Transverse colon (tissue), 4 donors: ENCODE measurements around the gene HDAC3. TPM values are rescaled to one million over a fixed set of nuclear protein-coding genes. Genes with fewer than 3 reads are reported as not detected.

Experiments used
- DNase-seq: peaks from one replicate; pipeline ENCODE4 v3.0.0-alpha.2; 2019
- H3K27ac ChIP-seq, 4 donors: fragments of 200-600 bp; sonication (generic); 2 replicates each; pipeline ENCODE4 v1.5.1; 2016 to 2018; ENCODE audit warnings: inconsistent platforms in 4 of 4
- H3K27me3 ChIP-seq: fragments of 200-600 bp; sonication (generic); 2 replicates; pipeline ENCODE4 v1.5.1; 2017; ENCODE audit warnings: inconsistent platforms
- H3K36me3 ChIP-seq, 4 donors: fragments of 200-600 bp; sonication (generic); 2 replicates each; pipeline ENCODE4 v1.5.1; 2017 to 2019; ENCODE audit warnings: inconsistent platforms in 4 of 4
- H3K4me1 ChIP-seq, 4 donors: fragments of 200-600 bp; sonication (generic); 2 replicates each; pipeline ENCODE4 v1.5.1; 2017 to 2020; ENCODE audit warnings: inconsistent platforms in 4 of 4
- H3K4me3 ChIP-seq, 4 donors: fragments of 200-600 bp; sonication (generic); 1 replicate in 1 of 4; 2 replicates in 3 of 4; pipeline versions ENCODE4 v1.5.1 to v1.6.1; 2017 to 2019; ENCODE audit warnings: inconsistent platforms in 4 of 4
- H3K9me3 ChIP-seq, 2 donors: fragments of 200-600 bp; sonication (generic); 2 replicates each; pipeline ENCODE4 v1.5.1; 2017 to 2019; ENCODE audit warnings: inconsistent platforms in 2 of 2
- CTCF ChIP-seq, 5 experiments: fragments of 200-600 bp in 3 of 5; fragments of 450-650 bp in 2 of 5; sonication (generic) in 3 of 5; IDR thresholded peaks; 1 replicate in 2 of 5; 2 replicates in 3 of 5; pipeline ENCODE4 v1.5.1; 2016 to 2017; ENCODE audit warnings: antibody characterized with exemption in 5 of 5, inconsistent platforms in 3 of 5, mild to moderate bottlenecking in 2 of 5, moderate library complexity in 1 of 5
- EP300 ChIP-seq: sonication (generic); formaldehyde crosslinking; IDR thresholded peaks from one replicate; pipeline ENCODE4 v1.6.1; 2017; ENCODE audit warnings: antibody characterized with exemption, low read depth
- POLR2A ChIP-seq: fragments of 450-650 bp; IDR thresholded peaks from one replicate; pipeline ENCODE4 v1.6.1; 2016; ENCODE audit warnings: antibody characterized with exemption, mild to moderate bottlenecking, moderate library complexity
- POLR2AphosphoS5 ChIP-seq, 3 donors: sonication (generic); formaldehyde crosslinking; IDR thresholded peaks; one replicate each; pipeline ENCODE4 v1.6.1; 2016; ENCODE audit warnings: antibody characterized with exemption in 3 of 3
- WGBS, 2 donors: methylation state at CpG; one replicate each; pipeline ENCODE4 v1.1.5; 2018; ENCODE audit warnings: low coverage in 1 of 2; 5-methylcytosine and 5-hydroxymethylcytosine counted together
- in situ Hi-C, 4 donors: fragments of 200-750 bp; cut with MboI; loops; one replicate each; pipeline versions ENCODE4 v1.15.0 to v1.15.1; 2017; ENCODE audit warnings: low sequenced_read_pairs in 3 of 4, low pct_ligation_motif_present in 1 of 4, low pct_unique_long_range_greater_than_20kb in 1 of 4
- intact Hi-C: fragments of 100-400 bp; cut with DNase I; formaldehyde crosslinking; loops from one replicate; pipeline ENCODE4 v1.15.1; 2023; ENCODE audit warnings: low total_unique reads
- total RNA-seq, 4 donors: library from RNA; depleted of rRNA; stranded (reverse); fragments of >200 nt; gene quantifications; one replicate each; pipeline ENCODE4 v1.1.0, GENCODE V29; 2016

HDAC3 gene
- total RNA-seq, 4 donors from 2014 or later, result 12.7 to 45.1 (median 40.2) TPM

- 35 to 49% methylated on average over 3 to 10 of the region's 13 CpGs for WGBS, 2 donors
- Histone ChIP-seq H3K4me3 (no peak overlapping the region), H3K27me3 (no peaks in the 10 kb centered on the region), H3K4me1 (peaks cover 0 to 5% (median 2%) of the 10 kb centered on the region in 4 donors), H3K9me3 (no peaks in the 10 kb centered on the region), H3K27ac (peak overlapping the region in 1 of 4 donors; percentile 39), H3K36me3 (no peaks in the 10 kb centered on the region)
- peak; percentile 86 for DNase-seq
- TF ChIP-seq EP300, result no peak
- TF ChIP-seq CTCF (IDR thresholded peaks at IDR 0.05), result peak; percentile 80 to 94 (median 90)
- intact Hi-C loops, result no loop called here
- in situ Hi-C loops, result no loop called here
Measured at GRCh38 chr5:141664733-141665461, 28.2 kb upstream of the HDAC3 start.

- Histone ChIP-seq H3K27ac (no peak overlapping the region), H3K4me1 (peaks cover 0 to 5% (median 2%) of the 10 kb centered on the region in 4 donors), H3K4me3 (no peak overlapping the region), H3K27me3 (no peaks in the 10 kb centered on the region), H3K9me3 (no peaks in the 10 kb centered on the region), H3K36me3 (no peaks in the 10 kb centered on the region)
- intact Hi-C loops, result no loop called here
- DNase-seq, result no peak
- in situ Hi-C loops, result no loop called here
- 87 to 100% methylated on average over 1 to 8 of the region's 8 CpGs for WGBS, 2 donors
- TF ChIP-seq POLR2A (no peak), CTCF (IDR thresholded peaks at IDR 0.05) (no peak), EP300 (no peak), POLR2AphosphoS5 (IDR thresholded peaks at IDR 0.05) (no peak)
Measured at GRCh38 chr5:141663506-141663905, 26.9 kb upstream of the HDAC3 start.

- DNase-seq, result no peak
- intact Hi-C loops, result no loop called here
- Histone ChIP-seq H3K27me3 (no peaks in the 10 kb centered on the region), H3K27ac (no peak overlapping the region), H3K4me1 (peaks cover 0 to 5% (median 2%) of the 10 kb centered on the region in 4 donors), H3K36me3 (no peaks in the 10 kb centered on the region), H3K4me3 (no peak overlapping the region), H3K9me3 (no peaks in the 10 kb centered on the region)
- 88% methylated on average over 17 of the region's 17 CpGs; no CpG with 5 or more reads in 1 of the 2 donors for WGBS, 2 donors
- in situ Hi-C loops, result no loop called here
- TF ChIP-seq EP300, result no peak
- no peak for TF ChIP-seq CTCF (IDR thresholded peaks at IDR 0.05)
- TF ChIP-seq POLR2AphosphoS5 (IDR thresholded peaks at IDR 0.05), result no peak
- TF ChIP-seq POLR2A, result no peak
Measured at GRCh38 chr5:141662028-141662427, 25.4 kb upstream of the HDAC3 start.

GRCh38 chr5:141657937-141658545 is 21.4 kb upstream of the HDAC3 start:
- no peaks in the 10 kb centered on the region for H3K36me3 ChIP-seq
- H3K27ac ChIP-seq, result no peak overlapping the region
- DNase-seq, result no peak
- WGBS, 2 donors, result 51 to 72% methylated on average over 3 to 8 of the region's 8 CpGs
- H3K4me3 ChIP-seq, result no peak overlapping the region
- in situ Hi-C loops, result no loop called here
- TF ChIP-seq CTCF (IDR thresholded peaks at IDR 0.05) (no peak), POLR2A (no peak), EP300 (no peak), POLR2AphosphoS5 (IDR thresholded peaks at IDR 0.05) (no peak)
- intact Hi-C loops, result no loop called here
- no peaks in the 10 kb centered on the region for H3K27me3 ChIP-seq
- no peaks in the 10 kb centered on the region for H3K9me3 ChIP-seq
- H3K4me1 ChIP-seq, result no peaks in the 10 kb centered on the region
